HG03060 (cell line): Measurements from ENCODE around the gene ANAPC10.
A peak's percentile ranks its signal among the peaks of the same experiment; 100 is the strongest.

Experiments used
- ATAC-seq: cut with Tn5 transposase; IDR thresholded peaks from one replicate; pipeline ENCODE4 v1.9.1; 2021; ENCODE audit warnings: low read depth, moderate number of reproducible peaks; ENCODE audit not compliant: unreplicated experiment

Gene ANAPC10

DNA sequence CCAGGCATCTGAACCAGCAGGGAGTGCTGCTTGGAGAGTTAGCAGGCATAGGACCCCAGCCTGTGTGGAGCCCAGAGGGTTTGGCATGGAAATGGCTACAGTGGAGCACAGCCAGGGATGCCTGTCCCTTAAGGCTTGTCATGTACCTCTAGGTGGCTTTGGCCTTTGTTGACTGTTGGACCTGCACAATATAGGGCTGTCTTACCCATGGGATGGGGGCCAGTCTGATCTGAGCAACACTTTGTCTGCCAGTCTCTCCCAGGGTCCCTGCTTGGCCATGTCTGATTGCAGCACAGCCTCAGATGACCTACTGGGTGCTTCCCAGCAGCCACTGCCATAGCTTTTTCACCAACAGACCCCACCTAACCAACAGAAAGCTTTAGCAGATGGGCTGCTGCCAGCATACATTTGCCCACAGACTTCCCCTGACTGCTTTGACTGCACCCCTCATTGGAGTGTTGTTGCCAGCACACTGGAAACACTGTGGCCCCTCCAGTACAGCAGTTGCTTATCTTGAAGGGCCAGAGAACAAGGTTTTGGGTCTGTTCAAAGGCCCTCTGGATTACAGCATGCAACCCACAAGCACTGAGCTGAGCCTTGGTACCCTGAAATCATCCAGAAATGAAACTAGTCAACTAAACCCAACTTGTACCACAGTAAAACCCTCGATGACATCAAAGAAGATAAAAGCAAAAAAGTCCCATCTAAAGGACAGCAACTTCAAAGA lies 22.1 kb downstream of the ANAPC10 start:
- no peak for ATAC-seq

DNA sequence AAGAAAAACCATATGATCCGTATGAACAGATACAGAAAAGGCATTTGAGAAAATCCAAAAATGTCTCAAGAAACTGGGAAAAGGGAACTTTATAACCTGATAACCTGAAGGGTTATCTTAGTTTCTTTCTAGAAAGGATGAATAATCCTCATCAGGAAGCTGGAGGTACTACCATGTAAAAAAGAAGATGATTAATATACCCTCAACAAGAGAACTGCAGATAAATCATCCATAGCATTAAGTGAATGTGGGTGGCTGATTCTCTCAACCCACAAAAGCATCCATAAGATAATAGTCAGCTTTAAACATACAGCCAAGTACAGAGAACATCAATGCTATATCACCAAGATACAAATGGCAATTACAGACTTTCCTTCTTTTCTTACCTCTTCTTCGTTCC lies 26.4 kb downstream of the ANAPC10 start:
- ATAC-seq = no peak

DNA sequence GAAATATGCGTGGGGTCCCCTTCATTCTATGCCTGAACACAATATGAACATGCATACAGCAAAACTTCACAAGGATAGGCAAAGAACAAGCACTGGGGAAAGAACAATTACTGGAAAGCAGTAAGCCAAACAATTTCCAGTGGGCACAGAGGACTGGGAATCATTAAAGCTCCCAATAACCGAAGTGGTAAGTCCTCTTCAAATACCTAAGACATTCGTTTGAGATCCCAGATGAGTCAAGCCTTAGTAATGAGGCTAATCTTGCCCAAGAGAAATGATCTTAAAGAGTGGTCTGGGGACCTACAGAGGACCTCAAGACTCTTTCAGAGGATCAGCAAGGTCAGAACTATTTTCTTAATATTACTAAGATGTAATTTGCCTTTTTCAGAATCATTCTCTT lies 28.6 kb downstream of the ANAPC10 start:
- ATAC-seq = no peak

DNA sequence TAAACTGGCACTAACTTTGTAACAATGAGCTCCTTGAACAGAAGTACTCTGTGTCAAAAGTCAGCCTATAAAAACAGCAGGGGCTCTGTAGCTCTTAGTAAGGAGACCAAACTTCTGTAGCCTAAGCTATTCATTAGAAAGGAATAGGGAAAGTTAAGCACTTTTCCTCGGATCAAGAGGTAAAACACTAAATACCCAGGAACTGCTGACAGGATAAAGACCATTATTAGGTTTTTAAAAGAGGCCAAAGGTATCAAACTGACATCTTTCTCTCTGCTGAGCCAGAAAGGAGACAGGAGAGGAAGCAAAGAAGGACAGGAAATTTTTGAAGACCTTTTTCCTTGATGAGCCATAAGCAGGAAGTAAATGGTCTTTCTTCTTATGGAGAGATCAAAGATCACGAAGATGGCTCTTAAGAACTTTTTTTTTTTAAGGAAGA lies 31.9 kb downstream of the ANAPC10 start:
- no peak for ATAC-seq

DNA sequence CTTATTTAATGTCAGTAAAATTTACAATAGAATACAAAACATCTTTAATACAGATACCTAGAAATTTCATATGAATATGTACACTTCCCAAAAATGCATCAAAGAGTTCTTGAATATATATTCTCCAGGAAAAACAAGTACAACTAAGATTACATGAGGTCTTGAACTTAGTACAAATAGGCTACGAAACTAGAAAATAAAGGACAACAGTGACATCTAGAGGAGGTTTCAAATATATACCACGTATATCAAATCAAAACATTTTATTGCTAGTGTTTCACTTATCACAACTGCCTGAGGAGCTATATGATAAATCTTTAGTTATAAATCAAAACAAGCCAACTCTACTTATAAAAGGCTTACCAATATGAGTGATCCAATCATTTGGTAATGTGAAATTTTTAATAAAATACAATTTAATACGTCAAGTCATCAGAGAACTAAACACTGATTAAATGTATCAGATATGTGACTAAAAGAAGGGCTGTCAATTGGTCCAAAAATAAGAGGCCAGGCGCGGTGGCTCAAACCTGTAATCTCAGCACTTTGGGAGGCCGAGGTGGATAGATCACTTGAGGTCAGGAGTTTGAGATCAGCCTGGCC lies 36.6 kb downstream of the ANAPC10 start:
- ATAC-seq = no peak

DNA sequence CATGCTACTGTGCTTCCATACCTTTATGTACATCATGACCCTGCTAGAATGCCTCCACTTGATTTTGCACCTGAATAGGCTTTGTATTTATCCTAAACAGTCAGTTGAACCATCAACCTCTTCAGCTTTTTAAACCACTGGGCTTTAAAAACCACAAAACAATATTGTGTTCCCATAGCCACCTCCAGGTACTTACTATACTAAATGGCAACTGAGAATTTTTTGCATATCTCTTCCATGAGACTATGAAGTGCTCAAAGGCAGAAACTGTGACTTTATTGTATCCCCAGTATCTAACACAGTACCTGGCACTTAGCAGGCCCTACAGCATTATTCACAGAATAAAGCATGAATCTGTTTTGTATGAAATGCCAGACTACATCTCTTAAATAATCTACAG lies 39.7 kb downstream of the ANAPC10 start:
- ATAC-seq = no peak

DNA sequence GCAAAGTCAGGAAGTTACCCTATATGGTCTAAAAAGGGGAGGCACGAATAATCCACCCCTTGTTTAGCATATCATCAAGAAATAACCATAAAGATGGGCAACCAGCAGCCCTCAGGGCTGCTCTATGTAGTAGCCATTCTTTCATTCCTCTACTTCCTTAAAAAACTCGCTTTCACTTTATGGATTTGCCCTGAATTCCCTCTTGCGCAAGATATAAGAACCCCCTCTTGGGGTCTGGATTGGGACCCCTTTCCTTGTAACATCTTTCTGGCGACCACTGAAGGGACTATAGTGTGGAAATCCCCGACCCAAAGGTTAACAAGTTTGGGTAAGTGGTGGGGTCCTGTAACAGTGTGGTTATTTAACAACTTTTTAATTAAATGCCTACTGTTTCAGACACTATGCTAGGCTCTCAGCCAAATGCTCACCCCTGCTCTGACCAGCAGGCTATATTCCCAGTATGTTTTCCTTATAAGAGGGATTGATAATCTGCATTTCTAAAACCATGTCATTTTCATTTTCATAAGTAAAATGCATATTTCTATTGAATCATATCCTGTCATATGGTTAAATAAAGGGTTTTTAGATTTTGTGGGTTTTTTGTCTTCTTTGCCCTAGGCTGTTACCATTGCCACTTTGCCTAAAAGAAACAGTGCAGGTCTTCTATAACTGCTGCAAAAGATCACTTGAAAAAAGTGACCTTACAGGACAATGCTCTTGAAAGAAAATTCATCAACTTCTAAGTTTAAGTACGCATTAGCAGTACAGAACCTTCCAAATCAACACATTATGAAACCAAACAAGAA lies 41.5 kb downstream of the ANAPC10 start:
- no peak for ATAC-seq

DNA sequence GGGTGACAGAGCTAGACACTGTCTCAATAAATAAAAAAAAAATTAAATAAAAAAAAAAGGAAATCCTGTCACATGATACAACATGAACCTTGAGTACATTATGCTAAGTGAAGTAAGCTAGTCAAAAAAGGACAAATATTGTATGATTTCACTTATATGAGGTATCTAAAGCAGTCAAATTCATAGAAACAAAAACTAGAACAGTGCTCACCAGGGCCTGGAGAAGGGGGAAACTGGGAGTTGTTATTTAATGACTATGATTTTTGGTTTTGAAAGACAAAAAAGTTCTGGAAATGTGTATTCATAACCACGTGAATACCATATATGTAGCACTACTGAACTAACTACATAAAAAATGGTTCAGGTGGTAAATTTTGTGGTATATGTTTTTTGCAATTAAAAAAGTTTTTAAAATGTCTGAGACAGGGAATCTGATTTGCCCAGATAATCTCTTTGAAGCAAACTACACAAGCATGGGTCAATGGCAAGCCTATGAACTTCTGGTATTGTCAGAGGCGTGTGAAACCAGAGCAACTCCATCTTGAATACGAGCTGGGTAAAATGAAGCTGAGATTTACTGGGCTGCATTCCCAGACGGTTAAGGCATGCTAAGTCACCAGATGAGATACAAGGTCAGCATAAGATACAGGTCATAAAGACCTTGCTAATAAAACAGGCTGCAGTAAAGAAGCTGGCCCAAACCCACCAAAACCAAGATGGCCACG lies 42.3 kb downstream of the ANAPC10 start:
- ATAC-seq = no peak

DNA sequence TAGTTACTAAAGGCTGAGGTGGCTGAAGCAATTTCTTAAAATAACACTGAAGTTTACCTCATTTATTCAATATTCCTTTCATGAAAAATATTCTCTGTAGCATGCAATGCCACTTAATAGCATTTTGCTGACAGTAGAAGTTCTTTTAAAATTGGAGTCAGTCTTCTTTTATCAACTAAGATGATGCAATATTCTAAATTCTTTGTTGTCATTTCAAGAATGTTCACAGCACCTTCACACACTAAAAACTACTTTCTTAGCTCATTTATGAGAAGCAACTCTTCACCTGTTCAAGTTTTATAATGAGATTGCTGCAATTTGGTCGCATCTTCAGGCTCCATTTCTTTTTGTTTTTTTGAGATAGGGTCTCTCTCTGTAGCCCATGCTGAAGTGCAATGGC lies 48.8 kb downstream of the ANAPC10 start:
- no peak for ATAC-seq

DNA sequence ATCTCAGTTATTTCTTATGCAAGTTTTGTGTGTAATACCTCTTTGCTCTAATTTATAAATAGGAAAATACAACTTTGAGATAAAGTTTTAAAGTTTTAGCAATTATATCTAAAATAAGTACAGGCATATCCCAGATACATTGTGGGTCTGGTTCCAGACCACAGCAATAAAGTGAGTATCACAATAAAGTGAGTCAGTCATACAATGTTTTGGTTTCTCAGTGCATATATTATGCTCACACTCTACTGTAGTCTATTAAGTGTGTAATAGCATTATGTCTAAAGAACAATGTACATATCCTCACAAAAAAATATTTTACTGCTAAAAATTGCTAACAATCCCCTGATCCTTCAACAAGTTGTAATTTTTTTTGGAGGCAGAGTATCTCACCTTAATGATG lies 49.2 kb downstream of the ANAPC10 start:
- ATAC-seq = no peak

DNA sequence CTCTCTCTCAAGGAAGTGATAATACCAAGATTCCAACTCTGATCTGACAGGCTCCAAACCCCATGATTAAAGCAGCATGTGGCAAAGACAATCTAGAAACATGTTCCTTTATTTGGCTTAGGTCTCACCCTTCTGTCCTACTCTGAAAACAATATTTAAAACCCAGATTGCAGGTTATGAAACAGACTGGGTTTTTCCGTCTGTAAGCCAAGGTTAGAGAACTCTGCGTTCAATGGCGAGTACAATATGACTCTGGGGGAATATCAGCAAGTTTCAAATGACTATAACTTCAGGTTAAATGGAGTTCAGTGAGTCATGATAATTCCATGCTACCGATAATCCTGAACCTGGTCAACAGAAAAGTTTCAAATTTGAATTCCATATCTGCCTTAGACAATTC lies 50.8 kb downstream of the ANAPC10 start:
- no peak for ATAC-seq

DNA sequence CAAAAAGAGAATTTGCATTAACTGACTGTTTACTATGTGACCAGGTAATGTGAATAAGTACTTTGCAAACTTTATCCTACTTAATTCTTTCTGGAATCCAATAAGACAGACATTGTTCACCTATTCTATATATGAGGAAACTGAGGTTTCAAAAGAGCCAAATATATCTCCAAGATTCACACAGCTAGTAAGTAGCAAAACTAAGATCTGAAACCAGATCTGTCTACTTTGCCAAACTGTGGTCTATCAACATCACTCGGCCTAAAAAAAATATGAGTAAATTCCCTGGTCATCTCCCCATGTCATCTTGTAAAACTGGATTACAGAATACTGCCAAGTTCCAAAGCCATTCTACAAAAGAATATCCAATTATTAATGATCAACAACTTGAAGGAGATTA lies 52.8 kb downstream of the ANAPC10 start:
- ATAC-seq = no peak

DNA sequence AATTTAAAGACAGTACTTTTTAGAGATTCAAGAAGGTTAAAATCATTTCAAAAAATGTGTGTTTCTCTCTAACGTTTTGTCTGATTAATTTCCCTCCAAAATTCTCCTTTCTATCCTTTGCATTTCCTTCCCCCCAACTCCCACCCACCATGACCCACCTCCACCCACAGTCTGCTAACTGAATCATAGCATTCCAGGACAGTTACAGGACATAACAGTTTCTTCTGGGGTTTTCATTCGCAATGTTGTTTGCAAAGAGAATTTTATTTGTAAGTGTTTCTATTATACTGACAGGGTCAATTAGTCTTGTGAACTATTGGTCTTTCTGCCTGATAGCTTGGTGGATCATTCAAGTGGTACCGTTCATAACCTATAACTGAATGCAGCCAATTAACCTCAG lies 53.7 kb downstream of the ANAPC10 start:
- ATAC-seq = no peak

DNA sequence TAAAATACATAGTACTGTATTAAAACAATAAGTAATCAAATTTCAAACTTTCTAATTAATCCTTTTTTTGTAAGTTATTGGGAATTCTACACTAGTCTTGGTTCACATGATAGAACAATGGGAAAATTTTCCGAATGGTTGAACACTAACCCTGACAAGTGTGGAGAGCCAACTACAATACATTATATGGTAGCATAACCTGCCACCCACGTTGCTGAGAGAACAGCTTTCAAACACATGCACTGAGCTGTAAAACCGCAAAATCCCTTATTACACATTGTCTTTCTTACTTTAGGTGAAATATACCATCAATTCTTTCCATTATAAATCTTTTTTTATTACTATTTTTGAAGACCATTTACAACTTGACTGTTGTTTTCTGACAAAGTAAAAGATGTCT lies 54.7 kb downstream of the ANAPC10 start:
- ATAC-seq = no peak

DNA sequence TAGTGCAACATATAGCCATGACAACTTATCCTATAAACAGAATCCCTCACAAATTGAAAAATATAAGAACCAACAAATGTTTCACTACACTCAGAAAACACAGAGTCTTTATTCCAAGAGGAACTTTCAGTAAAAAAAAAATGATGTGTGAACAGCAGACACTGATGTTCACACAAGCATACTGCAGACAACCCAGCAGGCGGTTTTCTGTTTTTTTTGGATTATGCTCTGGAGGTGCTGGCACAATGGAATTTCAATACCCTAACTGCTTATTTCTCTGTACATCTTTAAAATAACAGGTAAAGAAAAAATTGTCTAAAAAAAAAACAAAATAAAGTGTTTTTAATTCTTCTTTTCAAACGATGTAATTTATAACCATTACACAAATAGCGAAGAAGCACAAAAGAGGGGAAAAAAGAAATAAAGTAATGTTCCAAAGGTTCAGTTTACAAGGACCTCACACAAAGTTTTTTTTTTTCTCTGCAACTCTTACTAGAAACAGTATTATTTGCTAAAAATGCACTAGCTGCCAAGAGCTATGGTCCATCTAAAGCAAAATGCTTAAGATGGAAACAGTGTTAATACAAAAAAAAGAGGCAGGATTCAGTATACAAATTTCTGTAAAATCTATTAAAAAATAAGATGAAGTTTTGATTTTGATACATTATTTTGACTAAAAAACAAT lies 55.3 kb downstream of the ANAPC10 start:
- no peak for ATAC-seq

DNA sequence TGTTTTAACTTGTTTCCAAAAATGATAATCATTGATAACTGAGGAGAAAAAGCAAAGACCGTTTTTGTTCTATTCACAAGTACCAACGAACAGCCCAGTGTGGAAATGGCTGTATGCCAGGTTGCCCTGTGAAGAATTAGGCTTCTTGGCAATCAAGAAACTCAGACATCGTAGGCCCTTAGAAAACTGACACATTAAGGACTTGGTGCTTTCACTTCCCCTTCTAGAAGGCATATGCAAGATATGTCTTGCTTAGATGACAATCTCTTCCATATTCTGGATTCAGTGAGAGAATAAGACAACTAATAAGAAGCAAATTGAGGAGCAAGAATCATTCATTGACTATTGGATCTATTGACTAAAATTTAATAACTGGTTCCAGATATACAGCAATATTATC lies 56.6 kb downstream of the ANAPC10 start:
- ATAC-seq = peak; percentile 98

DNA sequence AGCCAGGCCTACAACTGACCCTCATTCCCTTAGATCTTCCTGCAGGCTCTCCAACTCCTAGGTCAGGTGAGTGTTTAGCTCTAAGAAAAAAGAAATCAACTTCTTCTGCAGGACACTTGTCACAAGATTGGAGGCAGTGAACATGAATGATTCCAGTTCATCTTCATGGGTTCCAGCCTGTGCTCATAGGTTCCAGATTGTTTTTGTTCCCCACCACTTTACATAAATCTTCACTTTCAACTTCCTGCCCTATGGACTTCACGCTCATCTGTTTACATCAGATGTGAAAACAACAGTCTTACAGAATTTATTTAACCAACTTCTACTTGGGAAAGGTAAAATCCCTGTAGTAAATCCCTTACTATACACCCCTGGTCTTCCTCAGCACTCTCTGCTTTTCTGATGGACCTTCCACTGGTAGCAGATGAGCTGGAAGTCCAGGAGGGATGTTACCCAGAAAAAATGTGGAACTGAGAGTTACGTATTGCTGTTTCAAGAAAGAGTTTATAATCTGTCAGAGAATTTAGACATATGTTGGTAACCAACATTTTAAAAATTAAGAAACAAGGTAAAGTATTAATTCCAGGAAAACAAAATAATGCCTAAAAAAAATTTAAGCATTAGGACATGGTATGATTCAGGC lies 62.4 kb downstream of the ANAPC10 start:
- no peak for ATAC-seq

DNA sequence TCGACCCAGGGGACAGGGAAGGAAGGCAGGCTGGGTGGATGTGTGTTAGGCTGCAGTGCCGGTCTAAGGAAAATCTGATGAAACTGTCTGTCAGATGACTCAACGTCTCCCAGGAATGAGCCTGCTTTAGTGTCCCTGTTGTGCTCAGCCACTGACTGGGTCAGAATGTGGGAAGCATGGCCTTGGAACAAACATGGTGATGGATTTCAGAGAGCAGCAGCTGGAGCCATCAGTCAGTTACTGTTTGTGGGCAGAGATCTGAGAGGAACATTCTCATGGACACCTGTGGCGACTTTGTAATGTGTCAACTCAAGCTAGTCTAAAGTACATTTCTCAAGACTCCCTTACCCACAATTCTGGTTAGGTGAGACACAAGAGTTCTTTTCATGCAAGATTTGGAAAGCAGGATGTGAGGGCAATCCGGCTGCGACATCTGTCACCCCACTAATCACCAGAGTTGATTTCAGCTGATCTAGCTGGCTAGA lies 63.2 kb downstream of the ANAPC10 start:
- no peak for ATAC-seq

DNA sequence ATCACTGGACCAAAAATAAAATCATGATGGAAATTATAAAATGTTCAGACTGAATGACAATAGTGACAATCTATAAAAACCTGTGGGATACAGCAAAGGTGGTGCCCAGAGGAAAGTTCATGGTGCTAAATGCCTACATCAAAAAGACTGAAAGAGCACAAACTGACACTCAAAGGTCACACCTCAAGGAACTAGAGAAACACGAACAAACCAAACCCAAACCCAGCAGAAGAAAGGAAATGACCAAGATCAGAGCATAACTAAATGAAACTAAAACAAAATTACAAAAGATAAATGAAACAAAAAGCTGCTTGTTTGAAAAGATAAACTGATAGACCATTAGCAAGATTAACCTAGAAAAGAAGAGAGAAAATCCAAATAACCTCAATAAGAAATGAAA lies 78.7 kb downstream of the ANAPC10 start:
- ATAC-seq = no peak

DNA sequence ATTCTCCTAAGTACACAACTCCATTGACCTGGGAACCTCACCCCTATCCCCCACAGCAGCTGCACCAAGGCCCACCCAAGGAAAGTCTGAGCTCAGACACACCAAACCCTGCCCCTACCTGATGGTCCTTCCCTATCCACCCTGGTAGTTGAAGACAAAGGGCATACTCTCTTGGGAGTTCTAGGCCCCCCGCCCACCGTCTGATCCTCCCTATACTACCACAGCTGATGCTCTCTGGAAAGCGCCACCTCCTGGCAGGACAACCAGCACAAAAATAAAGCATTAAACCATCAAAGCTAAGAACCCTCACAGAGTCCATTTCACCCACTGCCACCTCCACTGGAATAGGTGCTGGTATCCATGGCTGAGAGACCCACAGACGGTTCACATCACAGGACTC lies 83.6 kb downstream of the ANAPC10 start:
- ATAC-seq = no peak
